NCI-H1105 treated with DMSO at 0.1 percent for 48 hours (cell line): ENCODE results near the gene XPC.
A peak's percentile ranks its signal among the peaks of the same experiment; 100 is the strongest.
"Not testable (repeated sequence)": the region's sequence is repeated elsewhere in the genome, so short reads cannot be mapped to it uniquely, and the experiment has no call there.

Source experiments
- DNase-seq: peaks from one replicate; lab custom pipeline; 2025; lab: John Stamatoyannopoulos, UW

Gene XPC

GRCh38 chr3:14178247-14179113 is at the start of gene XPC, which contains the start of gene LSM3:
Gene XPC, minus strand, starts transcription at chr3:14178601. Its CDS starts 33 bp downstream, at chr3:14178568.
Gene LSM3, plus strand, starts transcription at chr3:14178817. Its CDS starts 44 bp downstream, at chr3:14178861.
- DNase-seq, result peak; percentile 93

GRCh38 chr3:14227856-14228255 is 49.5 kb upstream of the XPC start:
- no peak for DNase-seq

GRCh38 chr3:14226351-14226750 is 48.0 kb upstream of the XPC start:
- not testable (repeated sequence) for DNase-seq

- no peak for DNase-seq
Measured at GRCh38 chr3:14225421-14225820, 47.0 kb upstream of the XPC start.

GRCh38 chr3:14224895-14225294 is 46.5 kb upstream of the XPC start:
- DNase-seq, result no peak

GRCh38 chr3:14223595-14223994 is 45.2 kb upstream of the XPC start:
- DNase-seq, result no peak

- no peak for DNase-seq
Measured at GRCh38 chr3:14222900-14223594, 44.6 kb upstream of the XPC start.

GRCh38 chr3:14222457-14222856 is 44.1 kb upstream of the XPC start:
- DNase-seq, result no peak

- no peak for DNase-seq
Measured at GRCh38 chr3:14221902-14222301, 43.5 kb upstream of the XPC start.

- no peak for DNase-seq
Measured at GRCh38 chr3:14220933-14221332, 42.5 kb upstream of the XPC start.

GRCh38 chr3:14218355-14218754 is 40.0 kb upstream of the XPC start:
- no peak for DNase-seq

- DNase-seq, result peak; percentile 88
Measured at GRCh38 chr3:14216257-14217048, 38.1 kb upstream of the XPC start.

GRCh38 chr3:14214764-14215163 is 36.4 kb upstream of the XPC start:
- DNase-seq, result no peak

- DNase-seq, result no peak
Measured at GRCh38 chr3:14213066-14213774, 34.8 kb upstream of the XPC start.

GRCh38 chr3:14212032-14212431 is 33.6 kb upstream of the XPC start:
- no peak for DNase-seq

GRCh38 chr3:14211621-14212020 is 33.2 kb upstream of the XPC start:
- no peak for DNase-seq

GRCh38 chr3:14210843-14211594 is 32.6 kb upstream of the XPC start:
- no peak for DNase-seq

- DNase-seq, result no peak
Measured at GRCh38 chr3:14210290-14210688, 31.9 kb upstream of the XPC start.

GRCh38 chr3:14209581-14210289 is 31.3 kb upstream of the XPC start:
- no peak for DNase-seq

GRCh38 chr3:14208977-14209394 is 30.6 kb upstream of the XPC start:
- no peak for DNase-seq
